HuH-7.5 (cell line): ENCODE data around the gene DNAH8.

ENCODE experiments used
- DNase-seq: peaks from one replicate; pipeline ENCODE4 v3.0.0; 2011; ENCODE audit warnings: low spot score

The DNAH8 gene

DNA sequence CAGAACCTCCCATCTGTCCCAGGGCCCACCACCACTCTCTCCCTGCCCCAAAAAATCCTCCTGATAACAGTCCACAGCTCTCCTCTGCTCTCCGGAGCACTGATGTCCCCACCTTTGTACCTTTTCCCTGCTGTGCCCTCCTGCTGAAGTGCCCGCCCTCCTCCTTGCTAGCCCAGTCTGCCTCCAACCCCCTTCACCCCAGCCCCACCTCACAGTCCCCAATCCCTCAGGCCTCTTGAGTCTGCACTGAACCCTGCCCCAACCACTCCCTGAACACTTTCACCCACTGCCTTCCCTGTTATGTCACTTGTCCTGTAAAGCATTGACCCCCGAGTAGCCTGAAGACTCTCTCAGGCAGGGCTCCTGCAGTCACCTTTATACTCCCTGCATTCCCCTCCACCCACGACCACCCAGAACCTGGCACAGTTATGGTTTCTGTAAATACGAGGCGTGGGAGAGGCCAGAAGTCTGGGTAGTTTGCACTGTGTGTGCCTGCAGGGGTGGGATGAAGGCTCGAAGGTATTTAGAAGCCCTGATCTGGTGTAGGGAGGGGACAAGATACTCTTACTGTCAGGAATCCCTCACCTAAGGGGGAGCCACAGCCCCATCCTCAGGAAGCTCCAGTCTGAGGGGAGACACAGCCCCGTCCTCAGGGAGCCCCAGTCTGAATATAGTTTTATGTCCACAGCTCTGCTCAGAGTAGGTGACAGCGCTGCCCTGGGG is 338.9 kb downstream of the DNAH8 start:
- no peak for DNase-seq

DNA sequence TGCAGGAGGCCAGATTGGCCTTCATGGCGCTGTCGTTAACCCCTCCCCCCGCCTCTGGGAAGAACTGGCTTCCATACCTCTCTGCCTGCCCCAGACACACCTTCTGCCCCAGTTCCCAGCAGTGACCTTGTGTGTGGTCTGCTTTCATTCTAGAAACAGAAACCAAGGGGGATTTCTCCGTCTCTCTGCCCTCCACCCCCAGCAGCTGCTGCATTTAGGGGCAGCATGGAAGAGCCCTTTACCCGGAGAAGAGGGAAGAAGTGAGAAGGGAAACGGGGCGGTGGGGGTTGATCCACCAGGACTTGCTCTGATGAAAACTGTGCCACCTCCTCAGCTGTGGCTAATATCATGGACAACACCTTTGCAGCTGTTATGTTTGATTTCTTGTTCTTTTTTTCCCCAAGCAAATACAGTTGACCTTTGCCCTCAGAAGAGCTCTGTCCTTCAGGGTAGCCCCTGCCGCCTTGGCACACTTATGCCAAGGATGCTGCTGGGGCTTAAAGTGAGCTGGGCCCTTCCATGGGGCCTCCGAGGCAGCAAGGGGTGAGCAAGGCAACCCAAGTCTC is 339.5 kb downstream of the DNAH8 start:
- DNase-seq = no peak

DNA sequence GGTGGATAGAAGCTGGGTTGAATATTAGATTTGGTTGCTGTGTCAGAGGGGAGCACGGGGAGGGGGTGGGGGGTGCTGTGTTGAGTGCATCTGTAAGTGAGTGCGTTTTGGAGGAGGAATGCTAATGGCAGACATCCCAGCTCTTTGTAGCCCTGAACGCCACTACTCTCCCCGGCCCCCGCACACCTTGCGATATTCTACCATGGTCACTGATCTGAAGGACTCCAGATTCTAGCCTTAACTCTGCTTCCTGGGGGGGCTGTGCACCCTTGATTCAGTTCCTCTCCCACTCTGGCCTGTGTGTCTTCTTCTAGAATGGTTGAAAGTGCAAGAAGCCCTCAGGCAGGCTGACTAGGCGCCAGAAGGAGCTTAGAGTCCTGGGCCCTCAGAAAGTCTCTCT is 340.6 kb downstream of the DNAH8 start:
- DNase-seq = no peak

DNA sequence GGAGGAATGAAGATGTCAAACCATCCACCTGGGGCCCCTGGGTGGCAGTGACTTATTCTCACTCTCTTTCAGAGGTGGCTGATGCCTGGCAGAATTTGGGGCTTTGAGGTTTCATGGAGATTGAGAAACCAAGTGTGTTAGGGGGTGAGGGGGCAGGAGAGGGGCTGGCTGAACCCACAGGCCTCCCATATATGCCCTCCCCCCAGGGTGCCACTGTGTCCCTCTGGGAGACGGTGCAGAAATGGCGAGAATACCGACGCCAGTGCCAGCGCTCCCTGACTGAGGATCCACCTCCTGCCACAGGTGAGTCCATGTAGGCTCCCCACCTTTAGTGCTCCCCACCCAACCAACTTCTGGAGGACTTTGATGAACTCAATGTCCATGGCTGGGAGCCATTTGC is 341.1 kb downstream of the DNAH8 start:
- no peak for DNase-seq

DNA sequence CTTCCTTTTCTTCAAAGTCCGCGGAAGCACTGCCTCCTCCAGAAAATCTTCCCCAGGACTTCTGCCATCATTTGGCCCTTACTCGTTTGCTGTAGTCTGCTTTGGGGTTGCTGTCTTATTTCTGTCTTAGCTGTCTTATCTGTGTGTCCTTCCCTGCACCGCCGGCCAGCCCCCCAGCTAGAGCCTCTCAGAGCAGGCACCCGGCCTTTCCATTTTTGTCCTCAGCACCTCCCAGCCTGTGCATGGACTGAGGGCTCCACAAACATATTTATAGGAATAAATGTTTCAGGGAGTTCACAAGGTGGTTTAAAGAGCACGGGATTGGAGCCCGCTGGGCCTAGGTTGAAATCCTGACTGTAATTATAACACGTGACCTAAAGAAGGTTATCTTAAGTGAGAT is 341.6 kb downstream of the DNAH8 start:
- DNase-seq = no peak

DNA sequence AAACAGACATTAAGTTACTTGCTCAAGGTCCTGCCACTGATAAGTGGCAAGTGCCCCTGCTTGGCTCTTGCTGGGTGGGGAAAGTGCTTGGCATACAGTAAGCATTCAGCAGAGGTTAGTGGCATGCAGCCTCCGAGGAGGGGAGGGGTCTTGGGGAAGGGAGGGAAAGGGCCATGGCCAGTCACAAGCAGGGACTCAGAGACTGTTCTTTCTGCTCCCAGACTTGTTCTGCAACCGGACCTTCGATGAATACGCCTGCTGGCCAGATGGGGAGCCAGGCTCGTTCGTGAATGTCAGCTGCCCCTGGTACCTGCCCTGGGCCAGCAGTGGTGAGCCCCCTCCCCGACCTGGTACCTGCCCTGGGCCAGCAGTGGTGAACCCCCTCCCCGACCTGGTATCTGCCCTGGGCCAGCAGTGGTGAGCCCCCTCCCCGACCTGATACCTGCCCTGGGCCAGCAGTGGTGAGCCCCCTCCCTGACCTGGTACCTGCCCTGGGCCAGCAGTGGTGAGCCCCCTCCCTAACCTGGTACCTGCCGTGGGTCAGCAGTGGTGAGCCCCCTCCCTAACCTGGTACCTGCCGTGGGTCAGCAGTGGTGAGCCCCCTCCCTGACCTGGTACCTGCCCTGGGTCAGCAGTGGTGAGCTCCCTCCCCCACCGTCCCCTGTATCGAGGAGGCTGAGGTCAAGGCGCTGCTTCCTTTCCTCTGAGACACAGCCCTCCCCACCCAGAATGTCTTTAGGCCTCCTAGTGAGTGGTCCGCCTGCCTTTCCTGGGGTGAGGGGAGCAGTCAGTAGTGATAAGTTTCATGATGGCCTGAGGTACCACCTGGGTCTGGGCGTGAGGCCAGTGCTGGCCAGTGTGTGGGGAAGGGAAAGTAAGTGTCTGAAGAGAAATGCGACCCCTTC is 342.4 kb downstream of the DNAH8 start:
- no peak for DNase-seq

DNA sequence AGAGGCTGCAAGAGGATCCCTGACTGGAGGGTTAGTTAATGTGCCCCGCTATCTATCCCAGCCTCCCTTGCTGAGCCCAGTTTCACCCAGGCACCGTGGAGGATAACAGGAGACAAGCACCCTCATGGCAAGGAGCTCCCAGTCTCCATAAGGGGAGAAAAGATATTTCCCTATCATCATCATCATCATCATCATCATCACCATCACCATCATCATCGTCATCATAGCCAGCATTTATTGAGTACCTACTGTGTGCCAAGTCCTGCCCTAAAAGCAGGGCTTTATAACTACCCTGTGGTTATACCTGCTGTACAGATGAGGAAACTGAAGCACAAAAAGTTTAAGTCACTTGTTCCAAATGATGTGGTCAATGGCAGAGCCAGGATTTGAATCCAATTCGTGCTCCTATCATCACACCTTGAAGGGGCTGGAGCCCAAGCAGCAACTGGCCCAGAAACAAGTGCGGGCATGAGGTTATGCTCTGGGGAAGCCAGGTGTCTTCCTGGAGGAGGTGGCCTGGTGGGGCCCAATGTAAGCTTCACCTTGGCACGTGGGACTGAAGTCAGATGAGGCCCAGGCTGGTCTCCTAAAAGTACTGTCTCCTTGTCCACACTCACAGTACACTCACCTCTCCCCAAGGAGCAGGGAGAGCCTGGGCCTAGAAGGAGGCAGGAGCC is 343.5 kb downstream of the DNAH8 start:
- DNase-seq = no peak

DNA sequence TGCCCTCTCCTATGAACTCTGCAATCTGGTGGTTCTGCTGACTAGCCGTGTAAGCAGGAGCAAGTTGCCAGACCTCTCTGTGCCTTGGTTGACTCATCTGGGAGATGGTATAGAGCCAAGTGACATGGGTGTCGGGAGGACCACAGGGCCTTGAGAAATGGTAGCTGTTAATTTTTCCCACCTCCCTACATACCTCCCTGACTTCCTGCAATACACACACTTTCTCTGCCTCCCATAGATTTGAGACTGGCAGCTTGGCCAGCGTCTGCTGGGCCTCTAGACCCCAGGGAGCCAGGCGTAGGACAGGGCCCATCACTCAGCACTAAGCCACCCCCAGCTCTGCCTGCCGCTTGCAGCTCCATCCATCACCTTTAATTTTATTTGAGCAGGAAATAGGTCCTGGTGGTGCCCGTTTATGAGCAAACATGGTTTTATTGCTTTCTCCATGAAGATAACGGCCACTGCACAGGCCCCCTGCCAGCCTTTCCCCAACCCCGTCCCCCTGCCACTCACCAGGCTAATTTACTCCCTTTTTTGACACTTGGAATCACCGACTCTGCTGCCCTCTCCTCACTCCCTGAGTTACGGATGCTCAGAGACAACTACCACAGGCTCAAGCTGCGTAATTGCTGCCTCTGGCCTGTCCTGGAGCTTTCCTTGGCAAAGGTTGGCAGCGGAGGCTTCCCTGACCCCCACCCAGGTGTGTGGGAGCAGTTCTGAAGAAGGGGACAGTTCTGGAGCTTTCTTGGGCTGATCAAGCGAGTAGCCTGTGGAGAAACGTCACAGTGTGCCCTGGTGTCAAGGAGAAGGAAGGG is 344.6 kb downstream of the DNAH8 start:
- no peak for DNase-seq

DNA sequence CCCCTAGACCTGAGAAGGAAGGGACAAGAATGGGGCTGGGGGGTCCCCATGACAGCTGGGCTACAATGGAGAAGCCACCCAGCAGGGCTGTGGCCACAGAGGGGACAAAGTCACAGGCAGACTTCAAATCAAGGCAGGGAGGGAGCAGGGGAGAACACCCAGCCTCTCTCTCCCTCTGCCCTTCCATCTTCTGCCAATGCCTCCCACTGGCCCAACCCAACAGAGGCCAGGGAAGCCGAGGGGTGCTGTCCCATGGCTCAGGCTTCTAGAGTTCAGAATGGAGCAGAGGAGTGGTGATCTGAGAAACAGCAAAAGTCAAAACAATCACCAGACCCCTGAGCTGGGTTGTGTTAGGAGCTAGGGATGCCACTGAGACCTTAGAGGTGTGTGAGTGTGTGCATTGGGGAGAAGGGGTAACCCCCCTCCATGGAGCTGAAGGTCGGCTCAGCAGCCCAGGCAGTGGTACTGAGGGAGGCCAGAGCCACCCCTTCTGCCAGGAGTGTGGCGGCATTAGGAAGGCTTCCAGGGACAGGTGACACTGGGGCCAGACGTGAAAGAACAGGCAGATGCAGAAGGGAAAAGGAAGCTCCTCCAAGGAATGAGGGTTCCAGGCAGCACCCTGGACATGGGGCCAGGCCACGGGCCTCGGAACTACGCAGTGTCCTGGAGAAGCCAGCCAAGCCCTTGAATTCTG is 345.5 kb downstream of the DNAH8 start:
- DNase-seq = no peak

DNA sequence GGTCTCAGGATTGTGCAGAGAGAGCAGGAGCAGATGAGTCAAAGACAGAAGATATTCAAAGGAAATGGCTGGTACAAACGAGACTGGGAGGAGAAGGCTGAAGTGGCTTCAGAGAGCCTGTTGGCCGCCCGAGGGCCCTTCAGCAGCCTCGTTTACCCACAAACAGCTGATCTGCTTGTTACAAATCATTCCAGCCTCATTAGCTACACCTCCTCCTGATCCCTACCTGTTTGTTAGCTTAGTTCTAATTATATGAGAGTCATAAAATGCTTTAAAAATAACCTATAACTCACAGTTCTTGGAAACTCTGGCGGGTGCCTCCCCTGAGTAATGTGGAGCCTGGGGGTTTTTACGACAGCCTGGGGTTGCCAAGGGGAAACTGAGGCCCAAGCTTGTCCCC is 346.1 kb downstream of the DNAH8 start:
- no peak for DNase-seq

DNA sequence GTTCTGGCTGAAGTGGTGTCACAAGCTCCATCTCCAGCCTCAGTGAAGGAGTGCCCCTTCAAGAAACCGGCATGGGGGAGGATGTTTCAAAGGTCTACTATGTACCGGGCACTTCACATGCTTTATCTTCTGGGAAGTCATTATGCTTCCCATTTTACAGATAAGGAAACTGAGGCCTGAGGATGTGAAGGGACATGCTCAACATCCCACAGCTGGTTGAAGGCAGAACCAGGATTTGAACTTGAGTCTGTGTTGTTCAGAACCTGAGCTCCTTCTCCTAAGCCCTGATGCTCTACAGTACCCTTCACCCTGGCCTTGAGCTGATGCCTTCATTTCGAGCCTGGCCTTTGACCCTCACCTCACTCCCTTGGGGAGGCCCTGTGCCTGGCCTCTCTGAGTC is 346.5 kb downstream of the DNAH8 start:
- no peak for DNase-seq

DNA sequence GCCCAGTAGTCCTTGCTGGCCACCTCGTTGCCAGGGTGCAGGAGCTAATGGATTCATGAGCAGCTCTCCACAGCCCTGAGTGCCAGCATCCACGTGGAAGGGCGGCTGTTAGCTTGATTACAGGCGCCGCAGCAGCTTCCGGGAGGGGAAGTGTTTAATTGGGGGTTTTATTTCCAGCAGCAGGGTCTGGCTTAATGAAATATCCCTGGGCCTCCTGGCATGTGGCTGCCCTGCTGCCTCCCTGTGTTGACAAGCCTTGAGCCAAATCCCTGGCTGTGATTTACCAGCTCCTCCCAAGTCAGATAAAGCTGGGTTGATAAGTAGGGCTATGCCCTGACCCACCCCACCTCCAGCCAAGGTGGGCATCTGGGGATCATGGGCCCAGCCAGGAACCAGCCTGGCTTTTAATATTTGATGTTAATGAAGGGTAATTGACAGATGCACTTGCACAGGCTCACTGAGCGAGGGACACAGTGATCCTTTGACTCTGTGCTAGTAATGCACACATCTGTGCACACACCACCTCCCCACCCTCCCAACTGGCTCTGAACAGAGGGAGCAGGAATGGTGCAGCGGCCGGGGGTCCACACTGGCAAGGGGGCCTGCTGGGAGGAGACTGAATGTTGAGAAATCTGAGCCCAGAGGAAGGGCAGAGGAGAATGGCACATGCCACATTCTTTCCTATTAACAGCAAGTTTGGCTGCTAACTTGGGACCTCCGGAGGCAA is 347.1 kb downstream of the DNAH8 start:
- DNase-seq = no peak

DNA sequence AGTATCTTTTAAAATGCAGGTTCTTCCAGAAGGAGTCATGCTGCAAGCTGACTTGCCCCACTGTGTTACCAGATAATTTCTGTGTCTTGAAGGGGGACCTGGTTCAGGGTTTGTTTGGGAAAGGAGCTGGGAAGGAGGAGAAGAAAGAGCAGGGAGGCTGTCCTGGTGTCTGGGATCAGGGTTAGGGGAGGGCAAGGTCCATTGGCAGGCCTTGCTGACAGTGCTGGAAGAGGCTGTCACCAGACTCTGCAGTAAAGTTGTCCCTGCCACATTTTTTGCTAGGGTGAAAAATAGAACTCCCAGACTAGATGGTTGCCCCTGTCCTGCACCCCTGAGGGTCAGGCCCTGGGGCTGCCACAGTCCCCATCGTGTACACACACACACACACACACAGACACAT is 348.4 kb downstream of the DNAH8 start:
- DNase-seq = peak; percentile 37

DNA sequence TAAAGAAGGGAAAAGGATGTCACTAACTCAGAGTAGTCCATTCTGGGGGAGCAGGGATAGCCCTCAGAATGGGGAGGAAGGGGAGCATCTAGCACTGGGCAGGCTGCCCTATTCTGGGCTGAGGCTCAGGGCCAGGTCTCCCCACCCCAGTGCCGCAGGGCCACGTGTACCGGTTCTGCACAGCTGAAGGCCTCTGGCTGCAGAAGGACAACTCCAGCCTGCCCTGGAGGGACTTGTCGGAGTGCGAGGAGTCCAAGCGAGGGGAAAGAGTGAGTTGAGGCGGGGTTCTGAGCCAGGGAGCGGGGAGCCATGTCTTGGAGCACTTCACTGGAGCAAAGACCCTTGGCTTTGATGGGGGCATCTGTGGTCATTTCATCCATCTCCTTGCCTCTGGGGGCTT is 350.4 kb downstream of the DNAH8 start:
- no peak for DNase-seq

DNA sequence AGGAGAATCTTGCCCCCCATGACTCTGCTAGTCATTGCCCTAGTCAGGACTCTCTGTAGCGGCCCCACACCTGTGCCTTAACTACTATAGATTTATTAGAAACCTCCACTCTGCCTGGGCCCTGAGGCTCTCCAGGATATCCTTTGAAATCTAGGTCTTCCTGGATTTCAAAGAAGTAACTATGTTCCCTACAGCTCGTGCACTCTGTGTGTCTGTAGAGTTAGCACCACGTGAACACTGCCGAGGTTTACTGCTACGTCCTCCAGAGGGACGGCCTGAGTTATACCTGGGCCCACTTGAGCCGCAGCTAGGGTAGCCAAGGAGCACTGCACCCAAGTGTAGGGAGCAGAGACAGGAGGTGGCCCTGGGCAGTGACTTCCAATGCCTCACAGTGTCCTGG is 353.3 kb downstream of the DNAH8 start:
- DNase-seq = no peak

DNA sequence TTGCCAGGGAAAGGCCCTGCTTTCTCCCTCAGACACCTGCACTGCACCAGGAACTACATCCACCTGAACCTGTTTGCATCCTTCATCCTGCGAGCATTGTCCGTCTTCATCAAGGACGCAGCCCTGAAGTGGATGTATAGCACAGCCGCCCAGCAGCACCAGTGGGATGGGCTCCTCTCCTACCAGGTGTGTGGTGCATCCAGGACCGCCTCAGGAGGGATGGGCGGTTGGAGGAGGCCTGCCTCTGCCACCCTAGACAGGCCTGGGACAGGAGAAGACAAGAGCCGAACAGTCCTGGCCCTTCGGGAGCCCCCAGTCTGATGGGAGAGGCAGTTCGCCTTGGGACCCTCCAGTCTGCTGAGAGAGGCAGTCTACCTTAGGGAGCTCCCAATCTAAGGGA is 357.7 kb downstream of the DNAH8 start:
- no peak for DNase-seq

DNA sequence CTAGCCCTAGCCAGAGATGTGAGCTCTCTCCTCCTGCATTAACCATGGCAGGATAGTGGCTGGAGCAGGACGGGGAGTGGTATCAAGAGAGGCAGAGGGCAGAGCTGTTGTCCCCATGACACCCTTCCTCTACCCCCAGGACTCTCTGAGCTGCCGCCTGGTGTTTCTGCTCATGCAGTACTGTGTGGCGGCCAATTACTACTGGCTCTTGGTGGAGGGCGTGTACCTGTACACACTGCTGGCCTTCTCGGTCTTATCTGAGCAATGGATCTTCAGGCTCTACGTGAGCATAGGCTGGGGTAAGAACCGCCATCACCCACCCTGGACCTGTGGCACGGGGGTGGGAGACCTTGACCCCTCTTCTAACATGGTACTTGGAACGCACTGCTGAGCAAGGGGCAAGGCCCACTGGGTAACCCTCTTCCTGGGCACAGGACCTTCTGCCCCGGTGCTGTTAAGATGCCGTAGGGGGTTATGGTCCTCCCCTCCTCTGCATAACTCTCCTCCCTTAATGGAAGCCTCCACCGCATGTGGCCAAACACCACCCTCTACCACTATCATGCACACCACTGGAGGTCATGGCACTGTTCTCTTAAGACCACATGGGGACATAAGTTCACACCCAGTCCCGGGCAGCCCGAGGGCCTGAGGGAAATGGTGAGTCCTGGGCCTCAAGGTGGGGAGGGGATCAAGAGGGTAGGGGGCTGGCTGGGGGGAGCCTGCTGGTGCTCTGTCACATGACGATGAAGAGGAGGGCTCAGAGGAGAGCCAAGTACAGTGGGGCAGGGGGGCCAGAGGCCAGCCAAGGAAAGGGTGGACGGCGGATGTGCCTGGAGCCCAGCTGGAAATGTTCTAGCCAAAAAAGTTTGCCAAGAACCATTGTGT is 358.6 kb downstream of the DNAH8 start:
- no peak for DNase-seq

DNA sequence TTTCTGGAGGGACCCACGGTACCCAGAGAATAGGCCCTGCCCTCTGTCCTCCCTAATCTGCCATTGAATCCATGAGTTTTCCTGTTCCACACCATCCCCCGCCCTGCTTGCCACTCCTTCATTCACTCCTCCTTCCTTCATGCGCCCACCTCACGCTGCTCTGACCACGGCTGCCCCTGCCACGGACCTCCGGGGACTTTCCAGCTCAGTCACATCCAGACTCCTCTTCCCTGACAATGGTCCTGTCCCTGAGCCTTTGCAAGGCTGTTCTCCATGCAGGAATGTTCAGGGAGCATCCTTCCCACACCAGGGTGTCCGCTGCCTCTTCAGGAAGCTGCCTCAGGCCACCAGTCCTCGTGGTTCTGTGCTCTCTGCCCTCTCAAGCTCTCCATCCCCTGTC is 359.4 kb downstream of the DNAH8 start:
- DNase-seq = no peak

DNA sequence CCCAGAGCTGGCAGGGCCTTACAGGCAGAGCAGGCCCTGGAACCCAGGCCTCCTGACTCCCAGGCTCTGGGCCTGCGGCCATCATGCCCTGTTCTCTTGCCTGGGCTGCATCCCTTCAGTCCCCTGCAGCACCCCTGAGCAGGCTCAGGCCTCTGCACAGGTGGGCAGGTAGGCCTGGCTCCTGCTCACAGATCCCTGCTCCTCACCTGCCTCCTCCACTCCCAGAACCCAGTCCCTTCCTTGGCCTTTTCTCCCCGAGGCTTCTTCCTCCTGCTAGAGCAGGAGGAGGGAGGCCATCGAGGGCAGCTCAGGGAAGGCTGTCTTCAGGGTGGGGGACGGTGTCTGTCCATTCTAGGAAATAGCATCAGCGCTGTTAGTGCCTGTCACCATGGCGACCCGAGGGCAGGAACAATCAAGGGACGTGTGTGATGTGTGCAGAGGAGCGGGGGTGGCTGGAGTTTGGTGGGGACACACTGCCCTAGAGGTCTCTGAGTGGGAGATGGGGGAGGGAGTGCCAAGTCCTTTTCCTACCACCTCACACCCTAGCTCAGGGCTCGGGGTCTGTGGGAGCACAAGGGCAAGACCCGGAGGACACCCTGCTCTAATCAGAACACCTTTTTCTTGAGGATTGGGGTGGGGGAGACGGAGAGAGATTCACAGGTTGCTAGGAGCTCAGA is 360.0 kb downstream of the DNAH8 start:
- DNase-seq = no peak
